ENCODE results near the gene SNCB.

Gene SNCB

GRCh38 chr5:176643491-176644219 is 13.3 kb upstream of the SNCB start:
- DNase-seq = no peak

DNA sequence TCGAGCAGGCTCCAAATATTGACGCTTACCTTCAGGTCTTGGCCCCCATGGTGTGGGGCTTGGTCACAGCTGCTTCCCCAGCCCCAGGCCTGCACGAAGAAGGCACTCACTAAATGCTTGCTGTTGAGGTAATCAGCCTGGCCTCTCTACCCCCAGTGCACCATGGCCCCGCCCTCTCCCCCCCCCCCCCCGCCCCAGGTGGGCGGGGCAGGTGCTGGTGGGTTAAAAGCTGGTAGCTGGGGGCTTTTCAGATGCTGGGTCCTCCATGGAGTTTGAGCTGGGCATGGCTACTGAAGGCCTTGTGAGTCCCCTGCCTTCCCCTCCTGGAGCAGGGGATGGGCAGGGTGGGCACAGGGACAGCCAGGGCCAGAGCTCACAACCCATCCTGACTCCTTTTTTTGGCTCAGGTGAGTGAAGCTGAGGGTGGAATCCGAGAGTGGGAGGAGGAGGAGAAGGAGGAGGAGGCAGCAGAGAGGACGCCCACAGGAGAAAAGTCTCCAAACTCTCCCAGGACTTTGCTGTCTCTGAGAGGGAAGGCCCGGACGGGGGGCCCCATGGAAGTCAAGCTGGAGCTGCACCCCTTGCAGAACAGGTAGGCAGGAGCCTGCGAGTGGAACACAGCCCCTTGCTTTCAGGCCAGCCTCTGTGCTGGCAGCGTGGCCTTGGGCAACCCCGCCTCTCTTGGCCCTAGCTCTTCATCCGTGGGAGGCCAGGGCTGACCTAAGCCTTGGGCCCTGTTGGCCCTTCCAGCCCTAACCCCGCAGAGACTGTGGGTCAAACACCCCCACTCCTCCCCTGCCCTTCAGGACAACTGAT is 12.5 kb upstream of the SNCB start:
- no peak for DNase-seq

GRCh38 chr5:176640616-176641015 is 10.3 kb upstream of the SNCB start:
- no peak for DNase-seq

GRCh38 chr5:176639981-176640380 is 9.6 kb upstream of the SNCB start:
- DNase-seq = no peak

DNA sequence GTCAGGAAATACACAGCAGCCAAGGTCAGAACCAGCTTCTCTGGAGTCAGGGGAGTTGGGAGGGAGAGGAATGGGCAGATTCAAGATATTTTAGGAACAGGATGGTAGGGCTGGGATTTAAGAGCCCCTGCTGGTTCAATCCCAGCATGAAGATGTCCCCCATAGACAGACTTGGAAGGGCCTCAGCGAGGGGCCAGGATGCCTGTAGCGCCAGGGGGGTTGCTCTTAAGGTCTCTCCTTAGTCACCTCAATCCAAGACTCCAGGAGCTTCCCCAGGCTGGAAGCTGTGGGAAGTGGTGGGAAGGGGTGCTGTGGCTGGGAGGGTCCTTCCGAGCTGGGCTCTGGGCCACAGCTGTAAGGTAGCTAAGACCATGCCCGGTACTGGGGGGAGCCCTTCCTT is 8.9 kb upstream of the SNCB start:
- DNase-seq = no peak

- DNase-seq = no peak
Observed at GRCh38 chr5:176638437-176638836, 8.1 kb upstream of the SNCB start.

DNA sequence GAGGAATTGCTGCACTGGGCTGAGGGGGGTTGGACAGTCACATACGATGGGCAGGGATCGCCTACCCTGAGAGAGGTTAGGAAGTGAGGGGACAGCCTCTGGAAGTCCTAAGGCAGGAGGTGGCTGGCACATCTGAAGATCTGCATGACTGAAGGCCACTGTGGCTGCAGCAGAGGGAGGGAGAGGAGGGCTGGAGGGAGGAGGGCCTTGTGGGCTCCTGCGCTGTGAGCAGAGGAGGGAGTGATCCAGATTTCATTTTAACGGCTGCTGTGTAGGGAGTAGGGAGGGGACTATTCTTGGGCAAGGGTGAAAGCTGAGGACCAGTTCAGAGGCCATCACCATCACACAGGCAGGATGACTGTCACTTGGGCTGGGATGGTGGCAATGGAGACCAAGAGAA is 7.2 kb upstream of the SNCB start:
- DNase-seq = no peak

- no peak for DNase-seq
Observed at GRCh38 chr5:176636426-176636825, 6.1 kb upstream of the SNCB start.

DNA sequence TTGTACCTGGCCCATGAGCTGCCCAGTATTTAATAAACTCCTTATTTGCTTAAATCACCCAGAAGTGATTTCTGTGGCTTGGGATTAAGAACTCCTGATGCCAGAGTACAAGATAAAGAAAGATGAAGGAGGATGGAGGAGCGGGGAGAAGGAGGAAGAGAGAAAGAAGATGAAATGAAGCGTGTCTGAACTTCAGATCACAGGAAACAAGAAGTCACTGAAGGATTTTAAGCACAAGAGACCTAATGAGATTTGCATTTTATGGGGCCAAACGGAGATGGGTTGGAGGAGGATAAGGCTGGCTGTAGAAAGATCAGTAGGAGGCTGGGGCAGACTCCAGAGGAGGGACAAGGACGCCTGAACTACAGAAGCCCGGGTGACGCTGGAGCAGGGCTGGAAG is 3.3 kb upstream of the SNCB start:
- no peak for DNase-seq

DNA sequence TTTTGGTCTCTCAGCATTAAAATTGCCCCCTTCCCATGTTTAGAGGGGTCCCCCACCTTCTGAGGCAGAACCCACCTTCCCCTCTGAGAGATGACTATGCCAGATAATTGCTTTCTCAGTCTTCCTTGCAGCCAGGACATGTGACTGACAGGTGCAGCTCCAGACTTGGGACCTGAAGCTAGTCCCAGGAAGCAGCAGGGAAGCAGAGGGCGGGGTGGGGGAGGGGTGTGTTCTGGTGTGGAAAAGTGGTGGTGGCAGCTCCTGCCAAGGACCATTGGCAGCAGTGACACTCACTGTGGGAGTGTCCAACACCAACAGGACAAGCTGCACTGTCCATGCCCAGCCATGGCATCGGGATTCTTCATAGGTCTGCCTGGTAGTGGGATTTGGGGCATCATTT is 2.4 kb upstream of the SNCB start:
- no peak for DNase-seq

- DNase-seq = no peak
Observed at GRCh38 chr5:176631383-176632200, 1.3 kb upstream of the SNCB start.

GRCh38 chr5:176630681-176631222 is 418 bp upstream of the SNCB start:
- no peak for DNase-seq

DNA sequence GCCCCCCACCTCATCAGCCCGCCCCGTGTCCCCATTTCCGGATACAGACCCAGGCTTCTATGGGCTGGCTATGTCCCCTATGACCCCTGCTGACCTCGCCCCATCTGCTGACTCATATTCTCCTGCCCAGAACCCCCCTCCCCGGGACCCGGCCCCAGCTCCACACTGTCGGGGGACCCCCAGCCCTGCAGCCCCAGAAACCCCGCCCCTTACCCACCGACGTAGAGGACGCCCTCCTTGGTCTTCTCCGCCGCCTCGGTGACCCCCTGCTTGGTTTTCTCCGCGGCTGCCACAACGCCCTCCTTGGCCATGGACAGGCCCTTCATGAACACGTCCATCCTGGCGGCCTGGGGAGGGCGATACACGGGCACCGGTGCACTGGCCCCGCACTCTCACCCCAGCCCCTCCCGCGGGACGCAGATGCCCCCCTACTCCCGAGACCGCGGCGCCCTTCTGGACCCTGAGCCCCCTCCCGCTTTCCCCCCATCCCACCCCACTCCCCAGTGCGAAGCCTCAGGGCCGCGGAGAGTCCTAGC is 949 bp downstream of the SNCB start:
- DNase-seq = no peak

GRCh38 chr5:176628406-176629228 is 1.7 kb downstream of the SNCB start:
- no peak for DNase-seq

GRCh38 chr5:176627582-176627981 is 2.8 kb downstream of the SNCB start:
- no peak for DNase-seq

GRCh38 chr5:176626876-176627236 is 3.5 kb downstream of the SNCB start:
- no peak for DNase-seq

GRCh38 chr5:176625966-176626875 is 4.1 kb downstream of the SNCB start:
- no peak for DNase-seq

DNA sequence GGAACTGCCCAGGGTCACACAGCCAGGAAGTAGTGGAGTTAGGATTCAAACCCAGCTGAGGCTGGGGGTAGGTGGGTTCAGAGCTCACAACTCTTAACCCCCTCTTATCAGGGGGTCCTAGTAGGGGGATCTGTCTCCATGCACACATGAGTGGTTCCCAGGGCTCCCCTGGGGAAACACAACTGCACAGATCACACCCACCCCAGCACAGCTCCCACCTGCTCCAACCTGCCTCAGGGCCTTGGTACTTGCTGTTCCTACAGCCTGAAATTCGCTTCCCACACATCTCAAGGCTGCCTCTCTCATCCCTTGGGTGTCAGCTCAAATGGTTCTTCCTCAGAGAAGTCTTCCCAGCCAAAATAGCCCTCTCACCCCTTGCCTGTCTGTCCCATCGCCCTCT is 4.8 kb downstream of the SNCB start:
- no peak for DNase-seq

DNA sequence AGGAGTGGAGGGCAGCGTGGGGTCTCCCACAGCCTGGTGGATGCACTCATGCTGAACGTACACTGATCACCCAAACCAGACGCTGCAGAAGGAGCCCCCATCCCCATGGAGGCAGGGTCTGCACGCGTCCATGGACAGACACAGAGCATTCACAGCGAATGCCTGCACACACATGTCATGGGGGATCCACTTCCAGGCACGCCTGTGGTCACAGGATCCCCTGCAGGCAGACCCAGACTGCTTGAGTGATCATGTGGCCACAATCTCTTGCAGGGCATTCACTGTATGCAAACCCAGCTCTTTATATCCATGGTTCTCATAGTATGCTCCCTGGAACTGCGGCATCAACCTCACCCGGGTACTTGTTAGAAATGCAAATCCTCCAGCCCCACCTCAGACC is 5.4 kb downstream of the SNCB start:
- DNase-seq = no peak

DNA sequence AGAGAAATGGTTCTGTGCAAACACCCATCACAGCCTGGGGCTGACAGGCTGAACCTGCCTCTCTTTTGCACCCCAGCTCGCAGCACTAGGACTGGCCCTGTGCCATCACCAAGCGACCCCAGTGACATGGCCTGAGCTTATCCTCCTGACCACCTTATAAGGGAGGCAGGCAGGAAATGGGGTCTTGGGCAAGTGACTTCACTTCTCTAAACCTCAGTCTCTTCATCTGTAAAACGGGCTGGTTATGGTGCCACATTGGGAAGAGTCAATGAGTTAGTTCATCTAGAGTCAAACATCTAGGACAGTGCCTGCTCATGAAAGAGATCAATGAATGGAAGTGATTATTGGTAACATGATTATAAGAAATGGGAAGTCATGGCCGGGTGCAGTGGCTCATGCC is 6.2 kb downstream of the SNCB start:
- DNase-seq = no peak

DNA sequence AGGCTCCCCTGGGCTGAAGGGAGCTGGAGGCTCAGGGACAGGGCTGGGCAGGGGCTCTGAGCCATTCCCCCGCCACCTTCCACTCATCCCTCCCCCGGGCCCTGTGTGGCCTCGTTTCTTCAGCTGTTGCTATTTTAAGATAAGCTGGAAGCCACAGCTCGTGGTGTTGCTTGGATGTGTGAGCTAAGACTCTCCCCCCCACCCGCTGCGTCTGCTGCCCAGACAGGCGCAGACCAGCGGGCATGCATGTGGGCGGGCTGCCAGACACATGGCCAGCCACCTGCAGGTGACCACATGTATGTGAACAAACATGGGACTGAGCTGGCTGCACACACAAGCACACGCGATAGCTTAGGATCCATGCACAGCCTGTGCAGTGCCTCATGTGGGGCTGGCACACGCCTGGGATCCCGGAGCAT is 8.7 kb downstream of the SNCB start:
- no peak for DNase-seq
